AG20443 (cell line): ENCODE results near the gene SLC34A3.
"Not testable (repeated sequence)": the region's sequence is repeated elsewhere in the genome, so short reads cannot be mapped to it uniquely, and the experiment has no call there.

Experiments used
- DNase-seq: peaks from one replicate; pipeline ENCODE4 v3.0.0; 2012; ENCODE audit warnings: low spot score, mixed read lengths

Gene SLC34A3

GRCh38 chr9:137255448-137256114, 24.9 kb downstream of the SLC34A3 start:
- no peak for DNase-seq

- DNase-seq = no peak
These were observed 25.7 kb downstream of the SLC34A3 start for GRCh38 chr9:137256362-137256761.

- no peak for DNase-seq
These were observed 26.2 kb downstream of the SLC34A3 start for GRCh38 chr9:137256856-137257255.

GRCh38 chr9:137262173-137262908, 31.6 kb downstream of the SLC34A3 start:
- not testable (repeated sequence) for DNase-seq

- no peak for DNase-seq
These were observed 32.2 kb downstream of the SLC34A3 start for GRCh38 chr9:137262909-137263285.

GRCh38 chr9:137263506-137263905, 32.8 kb downstream of the SLC34A3 start:
- DNase-seq = no peak

- no peak for DNase-seq
These were observed 33.4 kb downstream of the SLC34A3 start for GRCh38 chr9:137264067-137264466.

GRCh38 chr9:137265496-137266161, 34.9 kb downstream of the SLC34A3 start:
- no peak for DNase-seq

GRCh38 chr9:137266162-137266527, 35.4 kb downstream of the SLC34A3 start:
- DNase-seq = no peak

GRCh38 chr9:137266585-137267453, 36.1 kb downstream of the SLC34A3 start:
- DNase-seq = no peak

GRCh38 chr9:137267933-137268355, 37.2 kb downstream of the SLC34A3 start:
- no peak for DNase-seq

GRCh38 chr9:137268538-137269201, 38.0 kb downstream of the SLC34A3 start:
- DNase-seq = no peak

GRCh38 chr9:137269231-137269772, 38.6 kb downstream of the SLC34A3 start:
- DNase-seq = no peak

- no peak for DNase-seq
These were observed 40.4 kb downstream of the SLC34A3 start for GRCh38 chr9:137270929-137271695.

- DNase-seq = no peak
These were observed 41.0 kb downstream of the SLC34A3 start for GRCh38 chr9:137271696-137272076.

- DNase-seq = no peak
These were observed 41.8 kb downstream of the SLC34A3 start for GRCh38 chr9:137272241-137273094.

GRCh38 chr9:137273095-137273490, 42.4 kb downstream of the SLC34A3 start:
- DNase-seq = no peak

GRCh38 chr9:137273611-137274320, 43.1 kb downstream of the SLC34A3 start:
- DNase-seq = no peak

GRCh38 chr9:137275203-137275587, 44.5 kb downstream of the SLC34A3 start:
- DNase-seq = no peak
